ENCODE data around the gene ZFAND2B.

The ZFAND2B gene

GRCh38 chr2:219168526-219168925, 38.1 kb upstream of the ZFAND2B start:
- H3K9me3 Mint-ChIP-seq = no peaks in the 10 kb centered on the region
- no peak overlapping the region for H3K27ac Mint-ChIP-seq
- H3K36me3 Mint-ChIP-seq (ENCODE audit: low read depth) = peaks cover 14% of the 10 kb centered on the region
- H3K27me3 Mint-ChIP-seq (ENCODE audit: low read depth) = peaks cover 7% of the 10 kb centered on the region
- no peak for TF ChIP-seq CTCF (IDR thresholded peaks at IDR 0.05; ENCODE audit: unreplicated experiment in 3 of 3)
- no peak overlapping the region for H3K4me3 Mint-ChIP-seq
- peaks cover 6% of the 10 kb centered on the region for H3K4me1 Mint-ChIP-seq

DNA sequence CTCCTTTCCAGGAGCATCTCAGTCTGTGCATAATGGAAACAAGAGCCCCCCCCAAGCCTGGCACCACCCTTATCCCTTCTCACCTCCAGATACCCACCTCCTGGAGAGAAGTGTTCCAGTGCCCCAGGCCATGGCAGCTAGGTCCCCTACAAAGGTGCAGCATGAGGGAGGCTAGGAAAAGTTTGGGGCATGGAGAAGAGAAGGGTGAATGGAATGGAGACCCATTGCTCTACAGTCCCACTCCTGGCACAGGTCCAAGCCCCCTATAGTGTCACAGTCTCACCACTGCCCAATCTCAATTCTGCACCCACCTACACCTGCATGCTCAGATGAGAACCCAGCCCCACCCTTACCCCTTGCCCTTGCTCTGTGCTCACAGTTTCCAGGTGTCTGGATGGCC, 37.6 kb upstream of the ZFAND2B start:
- no peak overlapping the region for H3K4me3 Mint-ChIP-seq
- H3K27me3 Mint-ChIP-seq (ENCODE audit: low read depth) = peaks cover 4% of the 10 kb centered on the region
- H3K27ac Mint-ChIP-seq = no peak overlapping the region
- no peak for TF ChIP-seq CTCF (IDR thresholded peaks at IDR 0.05; ENCODE audit: unreplicated experiment in 3 of 3)
- H3K4me1 Mint-ChIP-seq = peaks cover 6% of the 10 kb centered on the region
- H3K9me3 Mint-ChIP-seq = no peaks in the 10 kb centered on the region
- H3K36me3 Mint-ChIP-seq (ENCODE audit: low read depth) = peaks cover 16% of the 10 kb centered on the region

GRCh38 chr2:219169930-219170654, 36.5 kb upstream of the ZFAND2B start, which contains the start of gene SLC23A3:
SLC23A3 (minus strand) TSS chr2:219170029; CDS start chr2:219169984, 45 bp downstream.
- Mint-ChIP-seq H3K4me1 (peaks cover 12% of the 10 kb centered on the region), H3K27ac (no peak within 1 kb of the TSS), H3K36me3 (ENCODE audit: low read depth) (peaks cover 25% of the 10 kb centered on the region), H3K27me3 (ENCODE audit: low read depth) (peaks cover 3% of the 10 kb centered on the region), H3K4me3 (no peak within 1 kb of the TSS), H3K9me3 (no peaks in the 10 kb centered on the region)
- no peak for TF ChIP-seq CTCF (IDR thresholded peaks at IDR 0.05; ENCODE audit: unreplicated experiment in 3 of 3)

- TF ChIP-seq CTCF (IDR thresholded peaks at IDR 0.05; ENCODE audit: unreplicated experiment in 3 of 3) = peak; percentile 56 to 66 (median 61)
- H3K4me1 Mint-ChIP-seq = peaks cover 20% of the 10 kb centered on the region
- H3K27ac Mint-ChIP-seq = peak overlapping the region in 2 of 3 experiments; percentile 40 to 63
- peaks cover 3% of the 10 kb centered on the region for H3K27me3 Mint-ChIP-seq (ENCODE audit: low read depth)
- no peaks in the 10 kb centered on the region for H3K9me3 Mint-ChIP-seq
- peak overlapping the region in 1 of 3 experiments; percentile 54 for H3K4me3 Mint-ChIP-seq
- peaks cover 25% of the 10 kb centered on the region for H3K36me3 Mint-ChIP-seq (ENCODE audit: low read depth)
Observed at GRCh38 chr2:219171231-219171651, 35.3 kb upstream of the ZFAND2B start.

- Mint-ChIP-seq H3K36me3 (ENCODE audit: low read depth) (peaks cover 25% of the 10 kb centered on the region), H3K27ac (no peak overlapping the region), H3K4me1 (peaks cover 23% of the 10 kb centered on the region), H3K4me3 (no peak overlapping the region), H3K9me3 (no peaks in the 10 kb centered on the region), H3K27me3 (ENCODE audit: low read depth) (peaks cover 3% of the 10 kb centered on the region)
- no peak for TF ChIP-seq CTCF (IDR thresholded peaks at IDR 0.05; ENCODE audit: unreplicated experiment in 3 of 3)
Observed at GRCh38 chr2:219172231-219173154, 34.1 kb upstream of the ZFAND2B start.
